ENCODE results near the gene ABCC9.

ABCC9 gene

DNA sequence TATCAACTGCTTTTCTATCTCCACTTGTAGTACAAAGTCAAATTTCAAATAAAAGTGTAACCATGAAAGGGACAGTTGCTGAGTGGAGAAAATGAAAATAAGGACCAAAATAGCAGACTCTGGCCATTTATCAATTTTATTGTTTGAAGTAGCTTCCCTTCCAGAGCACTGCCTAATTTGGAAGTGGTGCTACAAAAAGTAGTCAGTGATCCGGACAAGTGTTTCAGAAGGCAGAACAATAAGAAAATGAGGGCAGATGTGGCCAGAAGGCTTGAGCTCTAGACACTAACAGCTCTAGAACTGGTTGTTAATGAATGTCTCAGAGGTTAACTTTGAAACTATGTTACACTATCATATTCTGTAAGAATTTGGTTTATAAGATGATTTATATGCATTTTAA lies 48.9 kb downstream of the ABCC9 start:
- no peak for DNase-seq (ENCODE audit: extremely low spot score)
- TF ChIP-seq, protein P1, sequence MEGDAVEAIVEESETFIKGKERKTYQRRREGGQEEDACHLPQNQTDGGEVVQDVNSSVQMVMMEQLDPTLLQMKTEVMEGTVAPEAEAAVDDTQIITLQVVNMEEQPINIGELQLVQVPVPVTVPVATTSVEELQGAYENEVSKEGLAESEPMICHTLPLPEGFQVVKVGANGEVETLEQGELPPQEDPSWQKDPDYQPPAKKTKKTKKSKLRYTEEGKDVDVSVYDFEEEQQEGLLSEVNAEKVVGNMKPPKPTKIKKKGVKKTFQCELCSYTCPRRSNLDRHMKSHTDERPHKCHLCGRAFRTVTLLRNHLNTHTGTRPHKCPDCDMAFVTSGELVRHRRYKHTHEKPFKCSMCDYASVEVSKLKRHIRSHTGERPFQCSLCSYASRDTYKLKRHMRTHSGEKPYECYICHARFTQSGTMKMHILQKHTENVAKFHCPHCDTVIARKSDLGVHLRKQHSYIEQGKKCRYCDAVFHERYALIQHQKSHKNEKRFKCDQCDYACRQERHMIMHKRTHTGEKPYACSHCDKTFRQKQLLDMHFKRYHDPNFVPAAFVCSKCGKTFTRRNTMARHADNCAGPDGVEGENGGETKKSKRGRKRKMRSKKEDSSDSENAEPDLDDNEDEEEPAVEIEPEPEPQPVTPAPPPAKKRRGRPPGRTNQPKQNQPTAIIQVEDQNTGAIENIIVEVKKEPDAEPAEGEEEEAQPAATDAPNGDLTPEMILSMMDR (IDR thresholded peaks at IDR 0.05; ENCODE audit: control extremely low read depth, extremely low read depth, low read depth, missing control alignments) = no peak
- ChIA-PET CTCF (no interaction called here), POLR2A (no interaction called here)

DNA sequence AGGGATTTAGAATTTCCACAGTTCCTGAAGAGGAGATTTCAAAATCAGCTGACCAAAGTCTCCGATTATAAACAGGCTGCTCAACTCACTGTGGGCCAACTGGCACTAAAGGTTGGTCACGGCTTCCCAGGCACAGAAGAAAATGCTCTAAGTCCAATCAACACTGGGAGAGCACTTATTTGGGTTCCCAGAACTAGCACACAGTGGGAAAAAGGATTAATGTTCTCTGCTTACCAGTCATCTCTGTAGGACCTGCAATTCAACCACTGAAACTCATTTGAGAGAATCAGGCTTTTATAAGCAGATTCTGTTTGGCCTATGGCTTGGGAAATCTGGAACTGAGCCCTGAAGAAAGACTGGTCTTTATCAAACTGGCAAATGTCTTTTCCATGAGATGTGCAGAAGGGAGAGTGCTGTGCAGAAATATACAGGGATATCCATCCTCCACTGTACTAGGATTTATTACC lies 49.4 kb downstream of the ABCC9 start:
- POLR2A ChIA-PET = no interaction called here
- CTCF ChIA-PET = no interaction called here
- DNase-seq (ENCODE audit: extremely low spot score) = no peak
- TF ChIP-seq, protein P1 (IDR thresholded peaks at IDR 0.05; ENCODE audit: control extremely low read depth, extremely low read depth, low read depth, missing control alignments) = no peak

DNA sequence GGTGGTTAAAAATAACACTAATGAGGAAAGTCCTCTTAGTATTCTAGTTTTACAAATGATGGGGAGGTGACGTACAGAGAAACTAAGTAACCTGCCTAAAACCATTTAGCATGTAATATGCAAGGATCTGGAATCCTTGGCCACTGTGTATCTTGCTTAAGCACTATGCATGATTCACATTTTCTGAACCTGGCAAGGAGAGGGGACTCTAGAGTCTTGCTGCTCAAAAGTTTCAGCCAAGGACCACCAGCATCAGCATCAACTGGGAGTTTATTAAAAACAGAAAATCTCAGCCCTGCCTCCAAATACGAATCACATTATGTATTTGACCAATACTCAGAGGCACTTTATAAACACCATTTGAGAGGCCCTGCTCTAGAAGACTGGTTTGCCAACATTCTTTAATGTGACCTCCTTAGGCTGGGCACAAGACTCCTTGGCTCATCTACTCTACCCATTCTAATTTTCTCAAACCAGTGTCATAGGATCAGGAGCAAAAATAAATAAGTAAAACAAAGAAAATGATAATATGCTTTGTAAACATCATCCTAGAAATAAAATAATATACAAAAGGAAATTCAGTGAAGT lies 52.9 kb downstream of the ABCC9 start:
- ChIA-PET CTCF (interaction anchor here (1.0 kb wide), 1 partner anchor 27 kb away, joined by 3 read pairs; no protein-coding TSS in a partner anchor), POLR2A (no interaction called here)
- no peak for DNase-seq (ENCODE audit: extremely low spot score)
- TF ChIP-seq, protein P1 (IDR thresholded peaks at IDR 0.05; ENCODE audit: control extremely low read depth, extremely low read depth, low read depth, missing control alignments) = no peak

DNA sequence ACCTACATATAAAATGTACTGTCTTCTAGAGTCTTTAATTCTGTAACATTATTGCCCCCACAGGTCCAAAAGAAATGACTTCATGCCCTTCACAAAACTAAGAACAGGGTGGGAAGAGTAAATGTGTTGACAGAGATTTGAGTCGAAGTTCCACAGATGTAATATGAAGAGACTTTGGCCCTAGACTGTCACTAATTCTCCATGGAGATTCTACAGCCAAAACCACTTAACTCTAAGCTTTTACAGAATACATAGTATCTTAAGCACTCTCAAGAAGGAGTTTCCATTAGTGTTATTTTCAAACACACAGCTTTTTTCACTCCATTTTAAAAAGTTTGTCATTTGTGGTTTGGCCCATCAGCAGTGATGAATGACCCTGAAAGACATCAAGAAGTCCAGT lies 56.3 kb downstream of the ABCC9 start:
- TF ChIP-seq, protein P1 (IDR thresholded peaks at IDR 0.05; ENCODE audit: control extremely low read depth, extremely low read depth, low read depth, missing control alignments) = no peak
- DNase-seq (ENCODE audit: extremely low spot score) = no peak
- ChIA-PET POLR2A (no interaction called here), CTCF (interaction anchor here (1.5 kb wide), 1 partner anchor 10 kb away, joined by 4 read pairs; no protein-coding TSS in a partner anchor)

DNA sequence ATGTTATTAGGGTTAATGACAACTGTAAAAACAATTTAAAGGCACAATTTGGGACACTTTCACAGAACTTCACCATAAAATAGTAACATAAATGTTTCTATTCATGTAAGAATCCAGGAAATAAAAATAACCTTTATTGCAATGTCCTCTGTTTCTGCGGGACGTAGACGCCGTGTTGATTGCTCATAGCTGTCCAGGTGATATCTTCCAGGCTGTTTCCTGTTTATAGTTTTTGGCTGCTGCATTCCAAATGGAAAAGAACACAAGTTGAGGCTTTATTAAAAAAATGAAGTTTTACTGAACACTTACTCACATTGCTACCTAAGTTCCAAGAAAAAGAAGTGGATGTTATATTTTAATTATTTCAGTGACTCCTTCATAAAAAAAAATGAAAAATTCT lies 58.6 kb downstream of the ABCC9 start:
- no peak for DNase-seq (ENCODE audit: extremely low spot score)
- ChIA-PET CTCF (no interaction called here), POLR2A (no interaction called here)
- TF ChIP-seq, protein P1 (IDR thresholded peaks at IDR 0.05; ENCODE audit: control extremely low read depth, extremely low read depth, low read depth, missing control alignments) = no peak

DNA sequence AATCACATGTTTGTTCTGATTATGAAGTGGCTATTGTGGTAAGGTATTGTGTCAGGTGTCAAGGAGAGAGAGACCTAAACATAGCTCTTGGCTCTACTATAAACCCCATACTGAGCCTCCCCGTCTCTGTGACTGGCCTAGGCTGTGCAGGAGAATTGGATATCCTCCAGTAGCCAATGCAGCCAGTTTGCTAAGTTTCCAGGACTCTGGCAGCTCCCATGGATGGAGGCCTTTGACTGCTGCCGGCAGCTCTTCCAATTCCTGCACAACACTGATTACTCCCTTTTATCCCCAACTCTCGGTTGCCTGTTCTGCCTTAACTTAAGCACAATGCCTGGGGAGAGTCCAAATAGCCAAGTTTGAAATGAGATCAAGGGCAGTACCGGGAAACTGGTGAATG lies 59.3 kb downstream of the ABCC9 start:
- ChIA-PET POLR2A (no interaction called here), CTCF (interaction anchor here (1.3 kb wide), 1 partner anchor 14 kb away, joined by 3 read pairs; no protein-coding TSS in a partner anchor)
- no peak for DNase-seq (ENCODE audit: extremely low spot score)
- TF ChIP-seq, protein P1 (IDR thresholded peaks at IDR 0.05; ENCODE audit: control extremely low read depth, extremely low read depth, low read depth, missing control alignments) = no peak
